Caki2 (cell line): Measurements from ENCODE around the gene PCDHGA1. TPM values are rescaled to one million over a fixed set of nuclear protein-coding genes. Genes with fewer than 3 reads are reported as not detected.
"Not testable (repeated sequence)": the region's sequence is repeated elsewhere in the genome, so short reads cannot be mapped to it uniquely, and the experiment has no call there.

Experiments used
- DNase-seq: peaks from one replicate; pipeline ENCODE4 v3.0.0-alpha.2; 2015; ENCODE audit warnings: low read depth
- in situ Hi-C: cut with HindIII; loops from 2 replicates; pipeline ENCODE4 v1.10.0; 2016; ENCODE audit warnings: low sequenced_read_pairs, low pct_unique_long_range_greater_than_20kb, mixed read lengths
- total RNA-seq: library from RNA; depleted of rRNA; stranded (reverse); fragments of >200 nt; shearing (Covaris generic); gene quantifications from 2 replicates; pipeline ENCODE4 v1.2.3, GENCODE V29; 2014; ENCODE audit warnings: low replicate concordance

Gene PCDHGA1
- total RNA-seq, 1 experiment from 2014 or later, result 0.07 TPM

GRCh38 chr5:141343242-141343952 is 13.1 kb downstream of the PCDHGA1 start, which contains the start of gene PCDHGA3:
Gene PCDHGA3, plus strand, starts transcription at chr5:141343829. Its CDS starts 205 bp downstream, at chr5:141344034.
- DNase-seq, result no peak
- in situ Hi-C loops, result no loop called here

GRCh38 chr5:141343953-141344463 is 13.7 kb downstream of the PCDHGA1 start:
- DNase-seq, result no peak
- in situ Hi-C loops, result no loop called here

GRCh38 chr5:141345327-141345726 is 15.0 kb downstream of the PCDHGA1 start:
- in situ Hi-C loops, result no loop called here
- DNase-seq, result no peak

- DNase-seq, in situ Hi-C loops: not testable (repeated sequence)
Measured at GRCh38 chr5:141346017-141346416, 15.7 kb downstream of the PCDHGA1 start.

GRCh38 chr5:141349917-141350619 is 19.8 kb downstream of the PCDHGA1 start, which contains the start of gene PCDHGB1:
Gene PCDHGB1, plus strand, starts transcription at chr5:141350099. Its CDS starts 162 bp downstream, at chr5:141350261.
- in situ Hi-C loops, result no loop called here

GRCh38 chr5:141351591-141351990 is 21.3 kb downstream of the PCDHGA1 start:
- in situ Hi-C loops, result no loop called here
- no peak for DNase-seq

More at GRCh38 chr5:141349917-141350619, 19.8 kb downstream of the PCDHGA1 start, which contains the start of gene PCDHGB1:
- DNase-seq, result no peak

- DNase-seq, result no peak
- in situ Hi-C loops, result no loop called here
Measured at GRCh38 chr5:141354900-141355469, 24.7 kb downstream of the PCDHGA1 start, which contains the start of gene PCDHGA4. Gene PCDHGA4, plus strand, starts transcription at chr5:141355021. Its CDS starts 87 bp downstream, at chr5:141355108.

GRCh38 chr5:141355641-141356040 is 25.3 kb downstream of the PCDHGA1 start:
- in situ Hi-C loops, result no loop called here
- DNase-seq, result no peak

GRCh38 chr5:141356133-141356532 is 25.8 kb downstream of the PCDHGA1 start:
- DNase-seq, result no peak
- in situ Hi-C loops, result no loop called here

GRCh38 chr5:141356950-141357349 is 26.6 kb downstream of the PCDHGA1 start:
- DNase-seq, result no peak
- in situ Hi-C loops, result no loop called here

GRCh38 chr5:141359790-141360426 is 29.6 kb downstream of the PCDHGA1 start, which contains the start of gene PCDHGB2:
Gene PCDHGB2, plus strand, starts transcription at chr5:141359994. Its CDS starts 142 bp downstream, at chr5:141360136.
- in situ Hi-C loops, result no loop called here
- peak; percentile 6 for DNase-seq

GRCh38 chr5:141360685-141361084 is 30.4 kb downstream of the PCDHGA1 start:
- in situ Hi-C loops, result no loop called here
- no peak for DNase-seq

- in situ Hi-C loops, result no loop called here
Measured at GRCh38 chr5:141362719-141363118, 32.4 kb downstream of the PCDHGA1 start.

GRCh38 chr5:141363952-141364660 is 33.8 kb downstream of the PCDHGA1 start, which contains the start of gene PCDHGA5:
Gene PCDHGA5, plus strand, starts transcription at chr5:141364162. Its CDS starts 169 bp downstream, at chr5:141364331.
- DNase-seq, result no peak

More at GRCh38 chr5:141362719-141363118, 32.4 kb downstream of the PCDHGA1 start:
- no peak for DNase-seq

GRCh38 chr5:141366016-141366896 is 35.9 kb downstream of the PCDHGA1 start:
- no peak for DNase-seq
- in situ Hi-C loops, result no loop called here

More at GRCh38 chr5:141363952-141364660, 33.8 kb downstream of the PCDHGA1 start, which contains the start of gene PCDHGA5:
- in situ Hi-C loops, result no loop called here

- no peak for DNase-seq
- in situ Hi-C loops, result no loop called here
Measured at GRCh38 chr5:141369994-141370848, 39.9 kb downstream of the PCDHGA1 start, which contains the start of gene PCDHGB3. Gene PCDHGB3, plus strand, starts transcription at chr5:141370242. Its CDS starts 153 bp downstream, at chr5:141370395.
